KMS-11 (cell line): Measurements from ENCODE around the gene PDZD2.

Source experiments
- H2AFZ ChIP-seq: fragments of 200-600 bp; sonication (generic); 2 replicates; pipeline ENCODE4 v1.6.1; 2016; ENCODE audit warnings: antibody characterized with exemption, mixed run types, low read depth
- H3K27ac ChIP-seq: fragments of 200-600 bp; sonication (generic); 2 replicates; pipeline ENCODE4 v1.6.1; 2016; ENCODE audit warnings: mild to moderate bottlenecking, mixed run types
- H3K27me3 ChIP-seq: fragments of 200-600 bp; sonication (generic); 2 replicates; pipeline ENCODE4 v1.6.1; 2017; ENCODE audit warnings: mild to moderate bottlenecking, low read depth, mixed run types, moderate library complexity; ENCODE audit not compliant: insufficient read depth
- H3K36me3 ChIP-seq: fragments of 200-600 bp; sonication (generic); 2 replicates; pipeline ENCODE4 v1.6.1; 2017; ENCODE audit warnings: mild to moderate bottlenecking, mixed run types; ENCODE audit not compliant: insufficient read depth
- H3K4me1 ChIP-seq: fragments of 200-600 bp; sonication (generic); 2 replicates; pipeline ENCODE4 v1.6.1; 2016; ENCODE audit warnings: mild to moderate bottlenecking, low read depth, mixed run types; ENCODE audit not compliant: poor library complexity, severe bottlenecking
- H3K4me2 ChIP-seq: fragments of 200-600 bp; sonication (generic); 2 replicates; pipeline ENCODE4 v1.7.0; 2016; ENCODE audit warnings: mild to moderate bottlenecking, mixed run types
- H3K4me3 ChIP-seq: fragments of 200-600 bp; sonication (generic); IDR thresholded peaks from 2 replicates; pipeline ENCODE4 v1.6.1; 2017; ENCODE audit warnings: low read depth, low read length, mixed read lengths; ENCODE audit not compliant: insufficient read depth
- H3K79me2 ChIP-seq: fragments of 200-600 bp; sonication (generic); 2 replicates; pipeline ENCODE4 v1.6.1; 2016; ENCODE audit warnings: low read depth, mixed run types; ENCODE audit not compliant: insufficient read depth
- H3K9ac ChIP-seq: fragments of 200-600 bp; sonication (generic); 2 replicates; pipeline ENCODE4 v1.6.1; 2016; ENCODE audit warnings: mild to moderate bottlenecking, mixed run types
- H4K20me1 ChIP-seq: fragments of 200-600 bp; sonication (generic); 2 replicates; pipeline ENCODE4 v1.6.1; 2016; ENCODE audit warnings: mild to moderate bottlenecking, mixed run types; ENCODE audit not compliant: insufficient read depth
- CTCF ChIP-seq: fragments of 200-600 bp; sonication (generic); conservative IDR thresholded peaks from 2 replicates; pipeline ENCODE4 v1.6.1; 2017; ENCODE audit warnings: low read depth, mild to moderate bottlenecking, antibody characterized with exemption, low read length, moderate library complexity, mixed read lengths

The PDZD2 gene

GRCh38 chr5:31651241-31651640, 12.3 kb downstream of the PDZD2 start:
- H3K4me2 ChIP-seq, result no peak overlapping the region

GRCh38 chr5:31655491-31655890, 16.6 kb downstream of the PDZD2 start:
- no peak overlapping the region for H3K27ac ChIP-seq
- no peak overlapping the region for H3K4me3 ChIP-seq
- no peaks in the 10 kb centered on the region for H3K4me1 ChIP-seq
- TF ChIP-seq CTCF, result no peak
- no peaks in the 10 kb centered on the region for H3K36me3 ChIP-seq
- no peak overlapping the region for H3K4me2 ChIP-seq
- no peak overlapping the region for H2AFZ ChIP-seq
- H3K9ac ChIP-seq, result no peak overlapping the region
- H4K20me1 ChIP-seq, result no peaks in the 10 kb centered on the region
- H3K79me2 ChIP-seq, result no peaks in the 10 kb centered on the region
- no peaks in the 10 kb centered on the region for H3K27me3 ChIP-seq

More at GRCh38 chr5:31651241-31651640, 12.3 kb downstream of the PDZD2 start:
- Histone ChIP-seq H2AFZ (no peak overlapping the region), H3K4me3 (no peak overlapping the region), H3K36me3 (no peaks in the 10 kb centered on the region), H3K27ac (no peak overlapping the region), H3K4me1 (no peaks in the 10 kb centered on the region), H3K79me2 (no peaks in the 10 kb centered on the region), H4K20me1 (no peaks in the 10 kb centered on the region), H3K9ac (no peak overlapping the region), H3K27me3 (no peaks in the 10 kb centered on the region)
- TF ChIP-seq CTCF, result no peak

GRCh38 chr5:31656806-31657205, 17.9 kb downstream of the PDZD2 start:
- H3K79me2 ChIP-seq, result no peaks in the 10 kb centered on the region
- H3K9ac ChIP-seq, result no peak overlapping the region
- no peaks in the 10 kb centered on the region for H4K20me1 ChIP-seq
- H3K27ac ChIP-seq, result no peak overlapping the region
- no peak for TF ChIP-seq CTCF
- no peaks in the 10 kb centered on the region for H3K27me3 ChIP-seq
- no peak overlapping the region for H2AFZ ChIP-seq
- no peak overlapping the region for H3K4me2 ChIP-seq
- H3K36me3 ChIP-seq, result no peaks in the 10 kb centered on the region
- H3K4me3 ChIP-seq, result no peak overlapping the region
- no peaks in the 10 kb centered on the region for H3K4me1 ChIP-seq

GRCh38 chr5:31657315-31657979, 18.5 kb downstream of the PDZD2 start:
- no peak for TF ChIP-seq CTCF
- Histone ChIP-seq H3K9ac (no peak overlapping the region), H3K36me3 (no peaks in the 10 kb centered on the region), H3K4me3 (no peak overlapping the region), H3K4me2 (no peak overlapping the region), H3K79me2 (no peaks in the 10 kb centered on the region), H3K4me1 (no peaks in the 10 kb centered on the region), H3K27me3 (no peaks in the 10 kb centered on the region), H2AFZ (no peak overlapping the region), H4K20me1 (no peaks in the 10 kb centered on the region), H3K27ac (no peak overlapping the region)
